Neural cell (in vitro differentiated cells): Measurements from ENCODE around the gene RPL18A.

ENCODE experiments used
- EP300 ChIP-seq: fragments of 450-650 bp; conservative IDR thresholded peaks from 2 replicates; pipeline ENCODE4 v1.6.1; 2014; ENCODE audit warnings: antibody characterized with exemption, mild to moderate bottlenecking, moderate library complexity; ENCODE audit not compliant: poor library complexity, severe bottlenecking
- EZH2 ChIP-seq: fragments of 200-600, 300-800 bp; shearing (Covaris generic), sonication (generic); IDR thresholded peaks from 2 replicates; pipeline ENCODE4 v1.6.1; 2014; ENCODE audit warnings: antibody characterized with exemption, low read length, borderline replicate concordance, mild to moderate bottlenecking; ENCODE audit not compliant: insufficient read depth, poor library complexity, severe bottlenecking
- MXI1 ChIP-seq: fragments of 450-650 bp; conservative IDR thresholded peaks from 2 replicates; pipeline ENCODE4 v1.6.1; 2014; ENCODE audit warnings: antibody characterized with exemption, mild to moderate bottlenecking; ENCODE audit not compliant: poor library complexity, severe bottlenecking
- POLR2AphosphoS5 ChIP-seq: IDR thresholded peaks from 2 replicates; pipeline ENCODE4 v1.6.1; 2012
- RAD21 ChIP-seq: fragments of 450-650 bp; conservative IDR thresholded peaks from 2 replicates; pipeline ENCODE4 v1.6.1; 2014; ENCODE audit warnings: antibody characterized with exemption, mild to moderate bottlenecking, moderate library complexity
- SMC3 ChIP-seq: fragments of 450-650 bp; conservative IDR thresholded peaks from 2 replicates; pipeline ENCODE4 v1.6.1; 2014; ENCODE audit warnings: antibody characterized with exemption, mild to moderate bottlenecking, moderate library complexity; ENCODE audit not compliant: poor library complexity
- TAF1 ChIP-seq: IDR thresholded peaks from 2 replicates; pipeline ENCODE4 v1.6.1; 2012; ENCODE audit warnings: low read depth
- TF ChIP-seq, protein P1 (sequence below): fragments of 450-650 bp; IDR thresholded peaks from 2 replicates; pipeline ENCODE4 v1.5.1; 2014; ENCODE audit warnings: antibody characterized with exemption, mild to moderate bottlenecking, moderate library complexity; ENCODE audit not compliant: poor library complexity, severe bottlenecking
- TF ChIP-seq, protein P2 (sequence below): IDR thresholded peaks from 2 replicates; pipeline ENCODE4 v1.6.1; 2012; ENCODE audit warnings: borderline replicate concordance

DNA sequence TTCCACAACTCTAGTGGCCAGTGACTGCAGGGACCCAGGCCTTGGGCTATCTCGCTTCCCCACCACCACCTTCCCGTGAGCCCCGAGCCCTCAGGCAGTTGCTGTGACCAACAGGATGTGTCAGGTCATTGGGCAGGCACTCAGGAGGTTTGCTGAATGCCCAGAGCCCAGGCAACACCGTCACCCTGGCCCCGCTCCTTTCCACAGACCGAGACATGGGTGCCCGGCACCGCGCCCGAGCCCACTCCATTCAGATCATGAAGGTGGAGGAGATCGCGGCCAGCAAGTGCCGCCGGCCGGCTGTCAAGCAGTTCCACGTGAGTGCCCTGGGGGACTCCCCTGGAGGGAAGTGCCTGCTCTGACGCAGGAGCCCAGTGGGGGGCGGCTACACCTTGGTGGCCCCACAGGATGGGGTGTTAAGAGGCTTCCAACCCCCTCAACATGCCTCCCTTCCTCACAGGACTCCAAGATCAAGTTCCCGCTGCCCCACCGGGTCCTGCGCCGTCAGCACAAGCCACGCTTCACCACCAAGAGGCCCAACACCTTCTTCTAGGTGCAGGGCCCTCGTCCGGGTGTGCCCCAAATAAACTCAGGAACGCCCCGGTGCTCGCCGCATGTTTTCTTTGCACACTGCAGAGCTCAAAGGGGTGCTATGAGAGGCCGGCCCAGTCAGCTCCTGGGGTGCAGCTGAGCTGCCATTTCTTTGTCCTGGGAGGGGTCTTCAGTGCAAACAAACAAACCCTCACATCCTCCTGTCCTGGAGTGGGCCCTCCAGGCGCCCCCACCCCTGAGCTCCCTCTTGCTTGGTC is 3.2 kb downstream of the RPL18A start:
- TF ChIP-seq, protein P1, sequence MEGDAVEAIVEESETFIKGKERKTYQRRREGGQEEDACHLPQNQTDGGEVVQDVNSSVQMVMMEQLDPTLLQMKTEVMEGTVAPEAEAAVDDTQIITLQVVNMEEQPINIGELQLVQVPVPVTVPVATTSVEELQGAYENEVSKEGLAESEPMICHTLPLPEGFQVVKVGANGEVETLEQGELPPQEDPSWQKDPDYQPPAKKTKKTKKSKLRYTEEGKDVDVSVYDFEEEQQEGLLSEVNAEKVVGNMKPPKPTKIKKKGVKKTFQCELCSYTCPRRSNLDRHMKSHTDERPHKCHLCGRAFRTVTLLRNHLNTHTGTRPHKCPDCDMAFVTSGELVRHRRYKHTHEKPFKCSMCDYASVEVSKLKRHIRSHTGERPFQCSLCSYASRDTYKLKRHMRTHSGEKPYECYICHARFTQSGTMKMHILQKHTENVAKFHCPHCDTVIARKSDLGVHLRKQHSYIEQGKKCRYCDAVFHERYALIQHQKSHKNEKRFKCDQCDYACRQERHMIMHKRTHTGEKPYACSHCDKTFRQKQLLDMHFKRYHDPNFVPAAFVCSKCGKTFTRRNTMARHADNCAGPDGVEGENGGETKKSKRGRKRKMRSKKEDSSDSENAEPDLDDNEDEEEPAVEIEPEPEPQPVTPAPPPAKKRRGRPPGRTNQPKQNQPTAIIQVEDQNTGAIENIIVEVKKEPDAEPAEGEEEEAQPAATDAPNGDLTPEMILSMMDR: no peak
- TF ChIP-seq POLR2AphosphoS5 (no peak), RAD21 (no peak), EP300 (no peak), MXI1 (no peak), EZH2 (no peak), SMC3 (no peak), TAF1 (no peak)
- TF ChIP-seq, protein P2, sequence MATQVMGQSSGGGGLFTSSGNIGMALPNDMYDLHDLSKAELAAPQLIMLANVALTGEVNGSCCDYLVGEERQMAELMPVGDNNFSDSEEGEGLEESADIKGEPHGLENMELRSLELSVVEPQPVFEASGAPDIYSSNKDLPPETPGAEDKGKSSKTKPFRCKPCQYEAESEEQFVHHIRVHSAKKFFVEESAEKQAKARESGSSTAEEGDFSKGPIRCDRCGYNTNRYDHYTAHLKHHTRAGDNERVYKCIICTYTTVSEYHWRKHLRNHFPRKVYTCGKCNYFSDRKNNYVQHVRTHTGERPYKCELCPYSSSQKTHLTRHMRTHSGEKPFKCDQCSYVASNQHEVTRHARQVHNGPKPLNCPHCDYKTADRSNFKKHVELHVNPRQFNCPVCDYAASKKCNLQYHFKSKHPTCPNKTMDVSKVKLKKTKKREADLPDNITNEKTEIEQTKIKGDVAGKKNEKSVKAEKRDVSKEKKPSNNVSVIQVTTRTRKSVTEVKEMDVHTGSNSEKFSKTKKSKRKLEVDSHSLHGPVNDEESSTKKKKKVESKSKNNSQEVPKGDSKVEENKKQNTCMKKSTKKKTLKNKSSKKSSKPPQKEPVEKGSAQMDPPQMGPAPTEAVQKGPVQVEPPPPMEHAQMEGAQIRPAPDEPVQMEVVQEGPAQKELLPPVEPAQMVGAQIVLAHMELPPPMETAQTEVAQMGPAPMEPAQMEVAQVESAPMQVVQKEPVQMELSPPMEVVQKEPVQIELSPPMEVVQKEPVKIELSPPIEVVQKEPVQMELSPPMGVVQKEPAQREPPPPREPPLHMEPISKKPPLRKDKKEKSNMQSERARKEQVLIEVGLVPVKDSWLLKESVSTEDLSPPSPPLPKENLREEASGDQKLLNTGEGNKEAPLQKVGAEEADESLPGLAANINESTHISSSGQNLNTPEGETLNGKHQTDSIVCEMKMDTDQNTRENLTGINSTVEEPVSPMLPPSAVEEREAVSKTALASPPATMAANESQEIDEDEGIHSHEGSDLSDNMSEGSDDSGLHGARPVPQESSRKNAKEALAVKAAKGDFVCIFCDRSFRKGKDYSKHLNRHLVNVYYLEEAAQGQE: no peak
